Esophagus squamous epithelium (tissue), 4 donors: ENCODE data around the gene RBKS.

ENCODE experiments used
- POLR2A ChIP-seq, 4 donors: fragments of 450-650 bp; IDR thresholded peaks; one replicate each; pipeline ENCODE4 v1.6.1; 2017; ENCODE audit warnings: antibody characterized with exemption in 4 of 4, mild to moderate bottlenecking in 4 of 4, moderate library complexity in 3 of 4
- TF ChIP-seq, protein P1 (sequence below), 6 experiments: fragments of 450-650 bp in 4 of 6; fragments of 200-600 bp in 2 of 6; sonication (generic) in 2 of 6; IDR thresholded peaks; one replicate each; pipeline ENCODE4 v1.5.1; 2016 to 2019; ENCODE audit warnings: antibody characterized with exemption in 6 of 6, mild to moderate bottlenecking in 4 of 6, moderate library complexity in 4 of 6

GRCh38 chr2:27870724-27871123 is 19.5 kb downstream of the RBKS start:
- no peak for TF ChIP-seq POLR2A (IDR thresholded peaks at IDR 0.05)
- TF ChIP-seq, protein P1, sequence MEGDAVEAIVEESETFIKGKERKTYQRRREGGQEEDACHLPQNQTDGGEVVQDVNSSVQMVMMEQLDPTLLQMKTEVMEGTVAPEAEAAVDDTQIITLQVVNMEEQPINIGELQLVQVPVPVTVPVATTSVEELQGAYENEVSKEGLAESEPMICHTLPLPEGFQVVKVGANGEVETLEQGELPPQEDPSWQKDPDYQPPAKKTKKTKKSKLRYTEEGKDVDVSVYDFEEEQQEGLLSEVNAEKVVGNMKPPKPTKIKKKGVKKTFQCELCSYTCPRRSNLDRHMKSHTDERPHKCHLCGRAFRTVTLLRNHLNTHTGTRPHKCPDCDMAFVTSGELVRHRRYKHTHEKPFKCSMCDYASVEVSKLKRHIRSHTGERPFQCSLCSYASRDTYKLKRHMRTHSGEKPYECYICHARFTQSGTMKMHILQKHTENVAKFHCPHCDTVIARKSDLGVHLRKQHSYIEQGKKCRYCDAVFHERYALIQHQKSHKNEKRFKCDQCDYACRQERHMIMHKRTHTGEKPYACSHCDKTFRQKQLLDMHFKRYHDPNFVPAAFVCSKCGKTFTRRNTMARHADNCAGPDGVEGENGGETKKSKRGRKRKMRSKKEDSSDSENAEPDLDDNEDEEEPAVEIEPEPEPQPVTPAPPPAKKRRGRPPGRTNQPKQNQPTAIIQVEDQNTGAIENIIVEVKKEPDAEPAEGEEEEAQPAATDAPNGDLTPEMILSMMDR (IDR thresholded peaks at IDR 0.05) = no peak
